IMR-90 (cell line): Measurements from ENCODE around the gene NEMP1. TPM values are rescaled to one million over a fixed set of nuclear protein-coding genes. Genes with fewer than 3 reads are reported as not detected.
A peak's percentile ranks its signal among the peaks of the same experiment; 100 is the strongest.

Source experiments
- ATAC-seq: fragments of 200-7000 bp; cut with Tn5 transposase; 2 replicates; pipeline ENCODE4 v1.9.1; 2020; ENCODE audit warnings: low read depth, mild to moderate bottlenecking, moderate library complexity
- BruUV-seq: library from RNA; stranded (reverse); fragments of 400-500 nt; replicated peaks from 2 replicates; lab custom pipeline; 2021; lab: Mats Ljungman, UMichigan
- CTCF ChIA-PET: fragments of 300-600 bp; formaldehyde crosslinking; extraction: SDS; loops from one replicate; lab custom pipeline; 2021; ENCODE audit warnings: antibody characterized with exemption; lab: Yijun Ruan, JAX
- POLR2A ChIA-PET: fragments of 300-600 bp; sonication (Branson Sonifier 250); formaldehyde crosslinking; loops from one replicate; lab custom pipeline; 2022; ENCODE audit warnings: antibody characterized with exemption; ENCODE audit not compliant: unreplicated experiment; lab: Charles Lee
- DNase-seq: peaks from one replicate; pipeline ENCODE4 v3.0.0; 2013
- H2AFZ ChIP-seq: replicated peaks from 2 replicates; pipeline ENCODE3; 2013; ENCODE audit warnings: low read length, mild to moderate bottlenecking; ENCODE audit not compliant: poor library complexity
- H2AK5ac ChIP-seq: 2 replicates; pipeline ENCODE4 v1.6.1; 2013; ENCODE audit warnings: low read depth, low read length, inconsistent platforms
- H2AK9ac ChIP-seq: replicated peaks from 2 replicates; pipeline ENCODE3; 2013; ENCODE audit warnings: mild to moderate bottlenecking, low read depth, low read length, moderate library complexity; ENCODE audit not compliant: poor library complexity
- H2BK120ac ChIP-seq: 2 replicates; pipeline ENCODE4 v1.6.1; 2013; ENCODE audit warnings: low read depth, low read length, inconsistent platforms
- H2BK15ac ChIP-seq: 3 replicates; pipeline ENCODE4 v1.6.1; 2013; ENCODE audit warnings: low read depth, low read length, inconsistent platforms
- H2BK20ac ChIP-seq: 2 replicates; pipeline ENCODE4 v1.6.1; 2013; ENCODE audit warnings: low read depth, mild to moderate bottlenecking, inconsistent platforms, low read length, moderate library complexity
- H2BK5ac ChIP-seq: 2 replicates; pipeline ENCODE4 v1.6.1; 2013; ENCODE audit warnings: mild to moderate bottlenecking, low read depth, low read length, inconsistent platforms; ENCODE audit not compliant: poor library complexity, severe bottlenecking
- H3K14ac ChIP-seq: replicated peaks from 2 replicates; pipeline ENCODE4 v1.6.1; 2013; ENCODE audit warnings: low read depth, low read length, inconsistent platforms
- H3K18ac ChIP-seq: 2 replicates; pipeline ENCODE4 v1.6.1; 2013; ENCODE audit warnings: low read depth, low read length, control low read depth
- H3K23ac ChIP-seq: 2 replicates; pipeline ENCODE4 v1.6.1; 2013; ENCODE audit warnings: low read depth, low read length, inconsistent platforms
- H3K27ac ChIP-seq: 2 replicates; pipeline ENCODE4 v1.5.1; 2013; ENCODE audit warnings: mild to moderate bottlenecking, control low read depth, low read length; ENCODE audit not compliant: insufficient read depth
- H3K27me3 ChIP-seq: 2 replicates; pipeline ENCODE4 v1.6.1; 2013; ENCODE audit warnings: low read length; ENCODE audit not compliant: control insufficient read depth, insufficient read depth
- H3K36me3 ChIP-seq: 2 replicates; pipeline ENCODE4 v1.6.1; 2013; ENCODE audit warnings: low read length, mixed read lengths; ENCODE audit not compliant: control insufficient read depth, insufficient read depth
- H3K4ac ChIP-seq: 2 replicates; pipeline ENCODE4 v1.6.1; 2013; ENCODE audit warnings: low read depth, low read length, inconsistent platforms
- H3K4me1 ChIP-seq: 2 replicates; pipeline ENCODE4 v1.6.1; 2013; ENCODE audit warnings: low read length, mixed read lengths; ENCODE audit not compliant: control insufficient read depth, insufficient read depth
- H3K4me2 ChIP-seq: 2 replicates; pipeline ENCODE4 v1.6.1; 2013; ENCODE audit warnings: low read depth, mild to moderate bottlenecking, control low read depth, low read length, moderate library complexity
- H3K4me3 ChIP-seq: 2 replicates; pipeline ENCODE4 v1.5.1; 2013; ENCODE audit warnings: low read depth, mild to moderate bottlenecking, control low read depth, low read length, moderate library complexity; ENCODE audit not compliant: insufficient read depth
- H3K56ac ChIP-seq: 2 replicates; pipeline ENCODE4 v1.6.1; 2013; ENCODE audit warnings: low read length, inconsistent platforms; ENCODE audit not compliant: insufficient read depth; ENCODE audit errors: extremely low read depth
- H3K79me1 ChIP-seq, 2 experiments: 2 replicates each; pipeline ENCODE4 v1.6.1; 2013; ENCODE audit warnings: low read length in 2 of 2, inconsistent platforms in 1 of 2, low read depth in 1 of 2
- H3K9ac ChIP-seq: 2 replicates; pipeline ENCODE4 v1.6.1; 2013; ENCODE audit warnings: low read depth, low read length, control low read depth
- H3K9me1 ChIP-seq: 2 replicates; pipeline ENCODE4 v1.6.1; 2013; ENCODE audit warnings: low read length, inconsistent platforms; ENCODE audit not compliant: insufficient read depth
- H3K9me3 ChIP-seq: 2 replicates; pipeline ENCODE4 v1.6.1; 2013; ENCODE audit warnings: low read length; ENCODE audit not compliant: control insufficient read depth, insufficient read depth
- H4K20me1 ChIP-seq: 2 replicates; pipeline ENCODE4 v1.6.1; 2013; ENCODE audit warnings: low read length, inconsistent platforms; ENCODE audit not compliant: insufficient read depth
- H4K5ac ChIP-seq: 2 replicates; pipeline ENCODE4 v1.6.1; 2013; ENCODE audit warnings: mild to moderate bottlenecking, low read depth, low read length, control low read depth
- H4K8ac ChIP-seq, 2 experiments: 2 replicates each; pipeline ENCODE4 v1.6.1; 2013; ENCODE audit warnings: low read depth in 2 of 2, low read length in 2 of 2, control low read depth in 1 of 2, inconsistent platforms in 1 of 2
- H4K91ac ChIP-seq: 2 replicates; pipeline ENCODE4 v1.6.1; 2013; ENCODE audit warnings: low read depth, low read length, inconsistent platforms; ENCODE audit not compliant: insufficient read depth
- MAZ ChIP-seq: IDR thresholded peaks from 2 replicates; pipeline ENCODE4 v1.6.1; 2012; ENCODE audit warnings: low read depth, mild to moderate bottlenecking, low read length, improper control_type of control experiment, moderate library complexity, borderline replicate concordance
- NFE2L2 ChIP-seq: fragments of 150-350 bp; IDR thresholded peaks from 2 replicates; pipeline ENCODE4 v1.6.1; 2016; ENCODE audit warnings: low read depth, mild to moderate bottlenecking, low read length
- RCOR1 ChIP-seq: IDR thresholded peaks from 2 replicates; pipeline ENCODE4 v1.6.1; 2012; ENCODE audit warnings: mild to moderate bottlenecking, low read length, improper control_type of control experiment; ENCODE audit not compliant: insufficient replicate concordance
- WGBS, 2 experiments: methylation state at CpG; one replicate each; pipeline versions ENCODE4 v1.1.5 to v1.1.7; 2013; ENCODE audit warnings: missing lambda C conversion rate in 2 of 2; ENCODE audit not compliant: insufficient read length in 1 of 2; ENCODE audit errors: extremely low coverage in 2 of 2; 5-methylcytosine and 5-hydroxymethylcytosine counted together
- dilution Hi-C: fragments of 300-500 bp; cut with HindIII; formaldehyde crosslinking; loops from one replicate; pipeline ENCODE4 v1.14.3; 2018; ENCODE audit warnings: low sequenced_read_pairs; ENCODE audit not compliant: unreplicated experiment
- in situ Hi-C: fragments of 300-500 bp; cut with MboI; formaldehyde crosslinking; loops from 3 replicates; pipeline ENCODE4 v1.14.3; 2019; ENCODE audit warnings: low sequenced_read_pairs, inconsistent platforms, mixed read lengths
- intact Hi-C: fragments of 100-400 bp; cut with micrococcal nuclease; formaldehyde crosslinking; loops from 2 replicates; pipeline ENCODE4 v1.10.0; 2022
- polyA plus RNA-seq, 3 experiments: library from polyadenylated mRNA; depleted of rRNA; stranded (reverse); fragments of >200 nt; gene quantifications; 2 replicates each; pipeline ENCODE4 v1.2.3, GENCODE V29; 2012; ENCODE audit warnings: low replicate concordance in 1 of 3
- total RNA-seq: library from RNA; depleted of rRNA; stranded (reverse); fragments of >200 nt; gene quantifications from 2 replicates; pipeline ENCODE4 v1.2.3, GENCODE V29; 2012

Gene NEMP1
- total and polyA plus RNA-seq, 2 of the 4 experiments (the other 2 are of a cell fraction) = 8.9 to 10.9 TPM

GRCh38 chr12:57089271-57090245, 11.0 kb upstream of the NEMP1 start:
- peaks cover 9 to 53% of the 10 kb centered on the region in 2 experiments for H3K79me1 ChIP-seq
- peak overlapping the region; percentile 85 for H4K5ac ChIP-seq
- peak overlapping the region; percentile 99 for H2BK5ac ChIP-seq
- H4K8ac ChIP-seq = peak overlapping the region; percentile 71 to 81; a peak in 3 of 4 replicates
- ATAC-seq (peak; percentile 0; the same call in 1 of the 2 replicates), DNase-seq (peak; percentile 51)
- in situ Hi-C loops (no loop called here), dilution Hi-C loops (no loop called here), intact Hi-C loops (loop anchor here (2.0 kb wide), 1 partner anchor 17 kb away; no protein-coding TSS in a partner anchor)
- H2BK120ac ChIP-seq = peak overlapping the region; percentile 79
- WGBS, 2 experiments = 0% methylated on average over 6 of the region's 45 CpGs; no CpG with 5 or more reads in 1 of the 2 experiments
- H3K27me3 ChIP-seq = no peaks in the 10 kb centered on the region
- TF ChIP-seq MAZ (0 out of 2 replicates have a peak, but pooled peaks have one; percentile 15), NFE2L2 (no peak), RCOR1 (no peak)
- H3K4ac ChIP-seq = peak overlapping the region; percentile 99
- peak overlapping the region; percentile 86 for H2AFZ ChIP-seq
- peak overlapping the region; percentile 100 for H3K9ac ChIP-seq
- peaks cover 38% of the 10 kb centered on the region for H3K4me1 ChIP-seq
- H3K18ac ChIP-seq = peak overlapping the region; percentile 75
- peak overlapping the region; percentile 99 for H3K27ac ChIP-seq
- H2BK20ac ChIP-seq = no peak overlapping the region
- H3K4me2 ChIP-seq = peak overlapping the region; percentile 77
- CTCF ChIA-PET = no interaction called here
- H3K4me3 ChIP-seq = peak overlapping the region; percentile 98
- peaks cover 37% of the 10 kb centered on the region for H3K36me3 ChIP-seq
- H3K9me3 ChIP-seq = no peaks in the 10 kb centered on the region
- no TSS peak for BruUV-seq
- POLR2A ChIA-PET = interaction anchor here (1.1 to 1.7 kb wide), 2 partner anchors 10 to 22 kb away, joined by 4 to 8 read pairs; partner anchors contain the start of gene STAT6
- H2AK9ac ChIP-seq = peak overlapping the region; percentile 100
- peak overlapping the region; percentile 93 for H4K91ac ChIP-seq
- peak overlapping the region; percentile 93 for H2AK5ac ChIP-seq
- H3K23ac ChIP-seq = peak overlapping the region; percentile 90
- H3K14ac ChIP-seq = peak overlapping the region; percentile 99
- peaks cover 51% of the 10 kb centered on the region for H4K20me1 ChIP-seq
- peaks cover 6% of the 10 kb centered on the region for H3K9me1 ChIP-seq
- H2BK15ac ChIP-seq = no peak overlapping the region; the same call in 2 of the 3 replicates
- peak overlapping the region; percentile 98 for H3K56ac ChIP-seq
